H9 (cell line): ENCODE results near the gene ANGPT4. TPM values are rescaled to one million over a fixed set of nuclear protein-coding genes. Genes with fewer than 3 reads are reported as not detected.

ENCODE experiments used
- DNase-seq: peaks from one replicate; pipeline ENCODE4 v3.0.0-alpha.2; 2017
- H2AFZ ChIP-seq: one replicate; pipeline ENCODE4 v1.6.1; 2013; ENCODE audit warnings: mild to moderate bottlenecking, low read length, control low read depth, moderate library complexity
- H2AK5ac ChIP-seq: 2 replicates; pipeline ENCODE4 v1.6.1; 2013; ENCODE audit warnings: low read length, control low read depth, mixed read lengths; ENCODE audit not compliant: insufficient read length
- H2BK120ac ChIP-seq: one replicate; pipeline ENCODE4 v1.6.1; 2013; ENCODE audit warnings: low read depth, mild to moderate bottlenecking, low read length, control low read depth, inconsistent platforms; ENCODE audit not compliant: poor library complexity, severe bottlenecking
- H2BK12ac ChIP-seq: 2 replicates; pipeline ENCODE4 v1.6.1; 2013; ENCODE audit warnings: low read length, control low read depth, mixed read lengths, low read depth; ENCODE audit not compliant: insufficient read length
- H2BK15ac ChIP-seq: 2 replicates; pipeline ENCODE4 v1.6.1; 2013; ENCODE audit warnings: low read depth, low read length, control low read depth
- H2BK20ac ChIP-seq: one replicate; pipeline ENCODE4 v1.6.1; 2013; ENCODE audit warnings: low read depth, mild to moderate bottlenecking, low read length, control low read depth, inconsistent platforms; ENCODE audit not compliant: poor library complexity, severe bottlenecking
- H2BK5ac ChIP-seq: 2 replicates; pipeline ENCODE4 v1.6.1; 2013; ENCODE audit warnings: low read length, control low read depth, mixed read lengths; ENCODE audit not compliant: insufficient read length
- H3K14ac ChIP-seq: 2 replicates; pipeline ENCODE4 v1.6.1; 2013; ENCODE audit warnings: low read length, control low read depth; ENCODE audit not compliant: insufficient read depth
- H3K18ac ChIP-seq: 2 replicates; pipeline ENCODE4 v1.6.1; 2013; ENCODE audit warnings: low read depth, mild to moderate bottlenecking, mixed read lengths, low read length, control low read depth; ENCODE audit not compliant: insufficient read length
- H3K23ac ChIP-seq: 2 replicates; pipeline ENCODE4 v1.6.1; 2013; ENCODE audit warnings: low read length, control low read depth, mixed read lengths, low read depth; ENCODE audit not compliant: insufficient read length
- H3K23me2 ChIP-seq: 2 replicates; pipeline ENCODE4 v1.6.1; 2013; ENCODE audit warnings: low read depth, mild to moderate bottlenecking, mixed read lengths, low read length, control low read depth; ENCODE audit not compliant: insufficient read length, poor library complexity, severe bottlenecking
- H3K27ac ChIP-seq: 2 replicates; pipeline ENCODE4 v1.5.1; 2013; ENCODE audit warnings: low read length, control low read depth, mixed read lengths, low read depth; ENCODE audit not compliant: insufficient read length
- H3K27me3 ChIP-seq: 2 replicates; pipeline ENCODE4 v1.6.1; 2013; ENCODE audit warnings: low read length, control low read depth, inconsistent platforms; ENCODE audit not compliant: insufficient read depth
- H3K4ac ChIP-seq: 2 replicates; pipeline ENCODE4 v1.6.1; 2013; ENCODE audit warnings: low read depth, mild to moderate bottlenecking, control low read depth, inconsistent platforms, low read length, moderate library complexity
- H3K4me1 ChIP-seq: 2 replicates; pipeline ENCODE4 v1.6.1; 2013; ENCODE audit warnings: low read length, control low read depth, inconsistent platforms; ENCODE audit not compliant: insufficient read depth
- H3K4me2 ChIP-seq: 2 replicates; pipeline ENCODE4 v1.6.1; 2013; ENCODE audit warnings: low read length, control low read depth, mixed read lengths; ENCODE audit not compliant: insufficient read length, insufficient read depth
- H3K56ac ChIP-seq: 2 replicates; pipeline ENCODE4 v1.6.1; 2013; ENCODE audit warnings: low read depth, mild to moderate bottlenecking, mixed read lengths, low read length, control low read depth; ENCODE audit not compliant: insufficient read length
- H3K79me1 ChIP-seq: 2 replicates; pipeline ENCODE4 v1.6.1; 2013; ENCODE audit warnings: low read depth, mild to moderate bottlenecking, moderate library complexity, low read length, control low read depth, inconsistent platforms; ENCODE audit not compliant: insufficient read depth, poor library complexity, severe bottlenecking
- H3K79me2 ChIP-seq: 2 replicates; pipeline ENCODE4 v1.6.1; 2013; ENCODE audit warnings: low read length, control low read depth, inconsistent platforms; ENCODE audit not compliant: insufficient read depth
- H3K9ac ChIP-seq: 2 replicates; pipeline ENCODE4 v1.6.1; 2013; ENCODE audit warnings: low read length, control low read depth, mixed read lengths; ENCODE audit not compliant: insufficient read length; ENCODE audit errors: extremely low read depth
- H3K9me3 ChIP-seq: one replicate; pipeline ENCODE4 v1.6.1; 2013; ENCODE audit warnings: low read depth, low read length, inconsistent platforms; ENCODE audit not compliant: control insufficient read depth
- H3T11ph ChIP-seq: one replicate; pipeline ENCODE4 v1.6.1; 2013; ENCODE audit warnings: mild to moderate bottlenecking, low read length, control low read depth, inconsistent platforms
- H4K20me1 ChIP-seq: one replicate; pipeline ENCODE4 v1.6.1; 2013; ENCODE audit not compliant: control insufficient read depth, insufficient read length, insufficient read depth
- H4K5ac ChIP-seq: 2 replicates; pipeline ENCODE4 v1.6.1; 2013; ENCODE audit warnings: low read depth, mild to moderate bottlenecking, mixed read lengths, low read length, control low read depth; ENCODE audit not compliant: insufficient read length
- H4K8ac ChIP-seq: replicated peaks from 2 replicates; pipeline ENCODE4 v1.6.1; 2013; ENCODE audit warnings: low read length, control low read depth, mixed read lengths, low read depth; ENCODE audit not compliant: insufficient read length
- H4K91ac ChIP-seq: 2 replicates; pipeline ENCODE4 v1.6.1; 2013; ENCODE audit warnings: low read depth, mild to moderate bottlenecking, moderate library complexity, mixed read lengths, low read length, control low read depth; ENCODE audit not compliant: insufficient read length
- H3K27ac Mint-ChIP-seq, 3 experiments: 2 replicates in 2 of 3; 3 replicates in 1 of 3; pipeline ENCODE4 v1.8.0; 2020 to 2021; ENCODE audit warnings: mixed read lengths in 3 of 3, mild to moderate bottlenecking in 1 of 3, moderate library complexity in 1 of 3
- H3K27me3 Mint-ChIP-seq: 2 replicates; pipeline ENCODE4 v1.8.0; 2021; ENCODE audit warnings: low read depth, mild to moderate bottlenecking, moderate library complexity, mixed read lengths
- H3K36me3 Mint-ChIP-seq, 3 experiments: 2 replicates in 2 of 3; 3 replicates in 1 of 3; pipeline ENCODE4 v1.8.0; 2020 to 2021; ENCODE audit warnings: low read depth in 3 of 3, mixed read lengths in 3 of 3; ENCODE audit not compliant: insufficient read depth in 1 of 3
- H3K4me1 Mint-ChIP-seq, 2 experiments: 2 replicates each; pipeline ENCODE4 v1.8.0; 2020; ENCODE audit warnings: mixed read lengths in 2 of 2
- H3K4me3 Mint-ChIP-seq, 2 experiments: 2 replicates in 1 of 2; 3 replicates in 1 of 2; pipeline ENCODE4 v1.8.0; 2020 to 2021; ENCODE audit warnings: mild to moderate bottlenecking in 2 of 2, mixed read lengths in 2 of 2, moderate library complexity in 1 of 2
- H3K9me3 Mint-ChIP-seq, 2 experiments: 2 replicates in 1 of 2; 3 replicates in 1 of 2; pipeline ENCODE4 v1.8.0; 2020; ENCODE audit warnings: mild to moderate bottlenecking in 2 of 2, mixed read lengths in 2 of 2, moderate library complexity in 1 of 2
- WGBS: extraction: QIAGEN DNeasy Blood & Tissue Kit; methylation state at CpG from one replicate; pipeline ENCODE4 v1.1.7; 2013; ENCODE audit warnings: missing lambda C conversion rate, low lambda C conversion rate, mixed read lengths; ENCODE audit not compliant: insufficient read length; ENCODE audit errors: extremely low coverage; 5-methylcytosine and 5-hydroxymethylcytosine counted together
- total RNA-seq: library from RNA; stranded (reverse); gene quantifications from 2 replicates; pipeline ENCODE4 v1.2.1, GENCODE V29; 2021
- TF ChIP-seq, protein P1 (sequence below): fragments of 200-600 bp; sonication (generic); conservative IDR thresholded peaks from 3 replicates; pipeline ENCODE4 v1.8.0; 2021; ENCODE audit warnings: antibody characterized with exemption, mild to moderate bottlenecking

ANGPT4 gene
- total RNA-seq, 1 experiment from 2014 or later: 0.11 TPM

DNA sequence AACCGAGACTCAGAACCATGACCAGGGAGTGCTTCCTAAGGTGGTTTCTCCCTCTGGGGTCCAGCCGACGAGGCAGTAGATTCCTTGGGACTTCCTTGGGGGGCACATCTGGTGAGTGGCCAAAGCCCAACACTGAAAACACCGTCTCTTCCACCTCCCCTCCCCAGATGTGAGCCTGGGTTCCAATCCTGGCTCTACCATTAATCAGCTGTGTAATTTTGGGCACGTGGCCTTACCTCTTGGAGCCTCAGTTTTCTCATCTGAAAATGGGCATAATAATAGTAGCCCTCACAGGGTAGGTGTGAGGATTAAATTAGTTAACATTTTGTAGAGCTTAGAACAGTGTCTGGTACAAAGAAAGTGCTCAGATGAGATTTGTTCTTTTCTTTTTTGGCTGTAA lies 77.1 kb downstream of the ANGPT4 start:
- Histone ChIP-seq H3K79me2 (no peaks in the 10 kb centered on the region), H4K20me1 (no peaks in the 10 kb centered on the region), H3K4ac (no peak overlapping the region), H3K9ac (no peak overlapping the region), H3K27ac (no peak overlapping the region), H3T11ph (no peak overlapping the region), H2BK120ac (no peak overlapping the region), H3K4me1 (no peaks in the 10 kb centered on the region; the same call in 1 of the 2 replicates), H4K91ac (no peak overlapping the region), H2BK15ac (no peak overlapping the region), H2AK5ac (no peak overlapping the region), H3K23ac (no peak overlapping the region), H2AFZ (no peak overlapping the region), H2BK20ac (no peak overlapping the region), H3K18ac (no peak overlapping the region), H3K9me3 (no peaks in the 10 kb centered on the region), H3K4me2 (no peak overlapping the region), H3K23me2 (peaks cover 17% of the 10 kb centered on the region), H3K56ac (no peak overlapping the region), H4K8ac (no peak overlapping the region), H2BK12ac (no peak overlapping the region), H3K79me1 (no peaks in the 10 kb centered on the region), H2BK5ac (no peak overlapping the region), H3K27me3 (peaks cover 4% of the 10 kb centered on the region; the same call in 1 of the 2 replicates), H3K14ac (no peak overlapping the region), H4K5ac (no peak overlapping the region)
- Mint-ChIP-seq H3K36me3 (peaks cover 0 to 2% (median 0%) of the 10 kb centered on the region in 3 experiments; a peak in 3 of 7 replicates), H3K27ac (no peak overlapping the region), H3K9me3 (peaks cover 0 to 3% of the 10 kb centered on the region in 2 experiments; a peak in 2 of 5 replicates), H3K4me1 (peaks cover 23 to 25% of the 10 kb centered on the region in 2 experiments), H3K4me3 (no peak overlapping the region), H3K27me3 (peaks cover 53% of the 10 kb centered on the region)
- no peak for DNase-seq
- WGBS: no CpG with 5 or more reads among the region's 5 CpGs
- TF ChIP-seq, protein P1, sequence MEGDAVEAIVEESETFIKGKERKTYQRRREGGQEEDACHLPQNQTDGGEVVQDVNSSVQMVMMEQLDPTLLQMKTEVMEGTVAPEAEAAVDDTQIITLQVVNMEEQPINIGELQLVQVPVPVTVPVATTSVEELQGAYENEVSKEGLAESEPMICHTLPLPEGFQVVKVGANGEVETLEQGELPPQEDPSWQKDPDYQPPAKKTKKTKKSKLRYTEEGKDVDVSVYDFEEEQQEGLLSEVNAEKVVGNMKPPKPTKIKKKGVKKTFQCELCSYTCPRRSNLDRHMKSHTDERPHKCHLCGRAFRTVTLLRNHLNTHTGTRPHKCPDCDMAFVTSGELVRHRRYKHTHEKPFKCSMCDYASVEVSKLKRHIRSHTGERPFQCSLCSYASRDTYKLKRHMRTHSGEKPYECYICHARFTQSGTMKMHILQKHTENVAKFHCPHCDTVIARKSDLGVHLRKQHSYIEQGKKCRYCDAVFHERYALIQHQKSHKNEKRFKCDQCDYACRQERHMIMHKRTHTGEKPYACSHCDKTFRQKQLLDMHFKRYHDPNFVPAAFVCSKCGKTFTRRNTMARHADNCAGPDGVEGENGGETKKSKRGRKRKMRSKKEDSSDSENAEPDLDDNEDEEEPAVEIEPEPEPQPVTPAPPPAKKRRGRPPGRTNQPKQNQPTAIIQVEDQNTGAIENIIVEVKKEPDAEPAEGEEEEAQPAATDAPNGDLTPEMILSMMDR: no peak
